CD4-positive, alpha-beta T cell (primary cell): ENCODE measurements around the gene TEX54. TPM values are rescaled to one million over a fixed set of nuclear protein-coding genes. Genes with fewer than 3 reads are reported as not detected.
A peak's percentile ranks its signal among the peaks of the same experiment; 100 is the strongest.

ENCODE experiments used
- ATAC-seq: fragments of 200-7000 bp; cut with Tn5 transposase; one replicate; pipeline ENCODE4 v1.10.0; 2022; ENCODE audit warnings: mild to moderate bottlenecking; ENCODE audit not compliant: poor library complexity
- CTCF ChIA-PET: fragments of 350-600 bp; sonication (Branson Sonifier 250); formaldehyde crosslinking; loops from one replicate; lab custom pipeline; 2021; ENCODE audit warnings: antibody characterized with exemption, inconsistent platforms; lab: Charles Lee
- POLR2A ChIA-PET: fragments of 350-600 bp; sonication (Branson Sonifier 250); formaldehyde crosslinking; loops from one replicate; lab custom pipeline; 2021; ENCODE audit warnings: antibody characterized with exemption, inconsistent platforms; lab: Charles Lee
- DNase-seq, 14 experiments: peaks; one replicate each; pipeline ENCODE4 v3.0.0-alpha.2; 2013 to 2020; ENCODE audit warnings: mixed read lengths in 2 of 14
- H3K27ac ChIP-seq, 2 donors: one replicate each; pipeline versions ENCODE4 v1.5.1 to v1.7.0; 2013; ENCODE audit warnings: low read length in 2 of 2, low read depth in 1 of 2, mild to moderate bottlenecking in 1 of 2
- H3K27me3 ChIP-seq, 2 experiments: 1 replicate in 1 of 2; 2 replicates in 1 of 2; pipeline versions ENCODE4 v1.6.1 to v1.7.0; 2013; ENCODE audit warnings: low read length in 2 of 2, control low read depth in 1 of 2, mild to moderate bottlenecking in 1 of 2, moderate library complexity in 1 of 2; ENCODE audit not compliant: insufficient read depth in 2 of 2, control insufficient read depth in 1 of 2
- H3K36me3 ChIP-seq: one replicate; pipeline ENCODE4 v1.6.1; 2013; ENCODE audit warnings: low read length, control low read depth; ENCODE audit not compliant: insufficient read depth
- H3K4me1 ChIP-seq: one replicate; pipeline ENCODE4 v1.6.1; 2013; ENCODE audit warnings: low read length, control low read depth; ENCODE audit not compliant: insufficient read depth
- H3K4me3 ChIP-seq: one replicate; pipeline ENCODE4 v1.5.1; 2013; ENCODE audit warnings: mild to moderate bottlenecking, low read length, moderate library complexity
- H3K9me3 ChIP-seq, 2 experiments: 1 replicate in 1 of 2; 2 replicates in 1 of 2; pipeline versions ENCODE4 v1.6.1 to v1.7.0; 2013; ENCODE audit warnings: low read length in 2 of 2, mild to moderate bottlenecking in 2 of 2, control low read depth in 1 of 2, moderate library complexity in 1 of 2; ENCODE audit not compliant: control insufficient read depth in 1 of 2, insufficient read depth in 1 of 2
- H3K27ac Mint-ChIP-seq: one replicate; pipeline ENCODE4 v1.8.0; 2020; ENCODE audit warnings: mixed read lengths
- H3K27me3 Mint-ChIP-seq: one replicate; pipeline ENCODE4 v1.8.0; 2021; ENCODE audit warnings: mixed read lengths
- H3K36me3 Mint-ChIP-seq: one replicate; pipeline ENCODE4 v1.8.0; 2021; ENCODE audit warnings: low read depth, mixed read lengths
- H3K4me1 Mint-ChIP-seq: one replicate; pipeline ENCODE4 v1.8.0; 2021; ENCODE audit warnings: low read depth, mixed read lengths
- H3K4me3 Mint-ChIP-seq: one replicate; pipeline ENCODE4 v1.8.0; 2020; ENCODE audit warnings: mild to moderate bottlenecking, mixed read lengths
- H3K9me3 Mint-ChIP-seq: one replicate; pipeline ENCODE4 v1.8.0; 2020; ENCODE audit warnings: mixed read lengths
- intact Hi-C, 2 experiments: fragments of 100-400 bp; cut with DNase I in 1 of 2; cut with micrococcal nuclease in 1 of 2; formaldehyde crosslinking; loops; one replicate each; pipeline versions ENCODE4 v1.15.1 to v1.9.0; 2023 to 2025; cut with DNase I, micrococcal nuclease
- total RNA-seq, 174 experiments: library from RNA in 2 of 174; stranded (reverse) in 2 of 174; gene quantifications; one replicate each; pipeline ENCODE4 v1.2.3 and lab custom pipeline; 2021 to 2026
- TF ChIP-seq, protein P1 (sequence below): fragments of 200-600 bp; IDR thresholded peaks from one replicate; pipeline ENCODE4 v1.8.0; 2022; ENCODE audit warnings: antibody characterized with exemption, mild to moderate bottlenecking

Gene TEX54
- total RNA-seq, 2 experiments from 2014 or later = 0.59 TPM; not detected in 1

GRCh38 chr11:62799486-62799885 lies 33.2 kb downstream of the TEX54 start:
- POLR2A ChIA-PET = interaction anchor here (2.8 to 3.4 kb wide), 2 partner anchors 12 to 41 kb away, joined by 14 to 26 read pairs; partner anchors contain the start of genes TMEM179B and WDR74

GRCh38 chr11:62796281-62796680 lies 36.4 kb downstream of the TEX54 start:
- H3K27me3 Mint-ChIP-seq = no peaks in the 10 kb centered on the region
- Histone ChIP-seq H3K27me3 (no peaks in the 10 kb centered on the region), H3K4me3 (no peak overlapping the region), H3K27ac (no peak overlapping the region), H3K4me1 (peaks cover 19% of the 10 kb centered on the region), H3K36me3 (peaks cover 91% of the 10 kb centered on the region), H3K9me3 (no peaks in the 10 kb centered on the region)
- H3K4me1 Mint-ChIP-seq = peaks cover 20% of the 10 kb centered on the region
- DNase-seq (no peak), ATAC-seq (no peak)
- intact Hi-C loops = no loop called here
- TF ChIP-seq, protein P1, sequence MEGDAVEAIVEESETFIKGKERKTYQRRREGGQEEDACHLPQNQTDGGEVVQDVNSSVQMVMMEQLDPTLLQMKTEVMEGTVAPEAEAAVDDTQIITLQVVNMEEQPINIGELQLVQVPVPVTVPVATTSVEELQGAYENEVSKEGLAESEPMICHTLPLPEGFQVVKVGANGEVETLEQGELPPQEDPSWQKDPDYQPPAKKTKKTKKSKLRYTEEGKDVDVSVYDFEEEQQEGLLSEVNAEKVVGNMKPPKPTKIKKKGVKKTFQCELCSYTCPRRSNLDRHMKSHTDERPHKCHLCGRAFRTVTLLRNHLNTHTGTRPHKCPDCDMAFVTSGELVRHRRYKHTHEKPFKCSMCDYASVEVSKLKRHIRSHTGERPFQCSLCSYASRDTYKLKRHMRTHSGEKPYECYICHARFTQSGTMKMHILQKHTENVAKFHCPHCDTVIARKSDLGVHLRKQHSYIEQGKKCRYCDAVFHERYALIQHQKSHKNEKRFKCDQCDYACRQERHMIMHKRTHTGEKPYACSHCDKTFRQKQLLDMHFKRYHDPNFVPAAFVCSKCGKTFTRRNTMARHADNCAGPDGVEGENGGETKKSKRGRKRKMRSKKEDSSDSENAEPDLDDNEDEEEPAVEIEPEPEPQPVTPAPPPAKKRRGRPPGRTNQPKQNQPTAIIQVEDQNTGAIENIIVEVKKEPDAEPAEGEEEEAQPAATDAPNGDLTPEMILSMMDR = no peak
- CTCF ChIA-PET = interaction anchor here (1.7 kb wide), 1 partner anchor 10 kb away, joined by 7 read pairs; no protein-coding TSS in a partner anchor
- POLR2A ChIA-PET = interaction anchor here (0.6 to 3.0 kb wide), 5 partner anchors 9 to 124 kb away, joined by 3 to 18 read pairs (median 3); partner anchors contain the start of genes LBHD1, NXF1, TMEM179B and WDR74
- no peak overlapping the region for H3K27ac Mint-ChIP-seq
- no peak overlapping the region for H3K4me3 Mint-ChIP-seq
- H3K9me3 Mint-ChIP-seq = no peaks in the 10 kb centered on the region
- peaks cover 89% of the 10 kb centered on the region for H3K36me3 Mint-ChIP-seq

More at GRCh38 chr11:62799486-62799885, 33.2 kb downstream of the TEX54 start:
- Mint-ChIP-seq H3K4me1 (peaks cover 22% of the 10 kb centered on the region), H3K27me3 (no peaks in the 10 kb centered on the region), H3K9me3 (no peaks in the 10 kb centered on the region), H3K4me3 (no peak overlapping the region), H3K36me3 (peaks cover 98% of the 10 kb centered on the region), H3K27ac (no peak overlapping the region)
- H3K27ac ChIP-seq = no peak overlapping the region
- peaks cover 24% of the 10 kb centered on the region for H3K4me1 ChIP-seq
- CTCF ChIA-PET = interaction anchor here (0.5 to 1.4 kb wide), 2 partner anchors 17 to 41 kb away, joined by 3 to 4 read pairs; no protein-coding TSS in a partner anchor
- H3K27me3 ChIP-seq = no peaks in the 10 kb centered on the region
- intact Hi-C loops = no loop called here
- H3K4me3 ChIP-seq = no peak overlapping the region
- peaks cover 95% of the 10 kb centered on the region for H3K36me3 ChIP-seq
- ATAC-seq (no peak), DNase-seq (no peak)
- TF ChIP-seq, protein P1 = no peak
- H3K9me3 ChIP-seq = no peaks in the 10 kb centered on the region

- Histone ChIP-seq H3K36me3 (peaks cover 84% of the 10 kb centered on the region), H3K4me3 (no peak overlapping the region), H3K27me3 (no peaks in the 10 kb centered on the region), H3K9me3 (no peaks in the 10 kb centered on the region), H3K4me1 (peaks cover 36% of the 10 kb centered on the region), H3K27ac (no peak overlapping the region)
- intact Hi-C loops = no loop called here
- H3K4me3 Mint-ChIP-seq = peak overlapping the region; percentile 49
- H3K27me3 Mint-ChIP-seq = no peaks in the 10 kb centered on the region
- ChIA-PET CTCF (interaction anchor here (0.9 to 1.0 kb wide), 2 partner anchors 8 to 87 kb away, joined by 3 to 6 read pairs; partner anchors contain the start of gene SLC3A2), POLR2A (interaction anchor here (0.7 to 2.3 kb wide), 9 partner anchors 11 to 87 kb away, joined by 3 to 9 read pairs (median 6); partner anchors contain the start of genes HNRNPUL2, NXF1, POLR2G and SLC3A2)
- no peaks in the 10 kb centered on the region for H3K9me3 Mint-ChIP-seq
- TF ChIP-seq, protein P1 = no peak
- peak overlapping the region; percentile 71 for H3K27ac Mint-ChIP-seq
- ATAC-seq (no peak), DNase-seq (peak in 1 of 14 experiments; percentile 2)
- peaks cover 38% of the 10 kb centered on the region for H3K4me1 Mint-ChIP-seq
- H3K36me3 Mint-ChIP-seq = peaks cover 91% of the 10 kb centered on the region
Measured at GRCh38 chr11:62794201-62794775, 38.4 kb downstream of the TEX54 start.
